SK-N-SH (cell line): Measurements from ENCODE around the gene POP7. TPM values are rescaled to one million over a fixed set of nuclear protein-coding genes. Genes with fewer than 3 reads are reported as not detected.

Experiments
- CTCF ChIA-PET: fragments of 300-600, 350-600 bp; formaldehyde crosslinking; extraction: SDS; loops from one replicate; lab custom pipeline; 2021; lab: Yijun Ruan, JAX
- POLR2A ChIA-PET: fragments of 350-600 bp; sonication (Branson Sonifier 250); formaldehyde crosslinking; extraction: SDS; loops from one replicate; lab custom pipeline; 2020; ENCODE audit warnings: antibody characterized with exemption, inconsistent platforms; lab: Yijun Ruan, JAX
- DNase-seq: peaks from one replicate; pipeline ENCODE4 v3.0.0; 2012
- H2AFZ ChIP-seq: fragments of 200-600 bp; sonication (generic); 2 replicates; pipeline ENCODE4 v1.8.1; 2016; ENCODE audit warnings: antibody characterized with exemption, mild to moderate bottlenecking, low read depth
- H3F3A ChIP-seq: fragments of 200-600 bp; sonication (generic); replicated peaks from 2 replicates; pipeline ENCODE3; 2016; ENCODE audit warnings: antibody characterized with exemption, mild to moderate bottlenecking; ENCODE audit not compliant: insufficient read depth
- H3K27ac ChIP-seq, 2 experiments: fragments of 200-500 bp in 1 of 2; fragments of 200-600 bp in 1 of 2; sonication (Bioruptor generic) in 1 of 2; sonication (generic), shearing (Covaris generic) in 1 of 2; 2 replicates each; pipeline versions ENCODE4 v1.5.1 to v1.6.1; 2014 to 2016; ENCODE audit warnings: low read depth in 2 of 2, inconsistent platforms in 1 of 2, low read length in 1 of 2, mild to moderate bottlenecking in 1 of 2, mixed read lengths in 1 of 2
- H3K27me3 ChIP-seq: fragments of 200-600 bp; sonication (generic), shearing (Covaris generic); 2 replicates; pipeline ENCODE4 v1.6.1; 2016; ENCODE audit warnings: mixed run types; ENCODE audit not compliant: insufficient read depth
- H3K36me3 ChIP-seq, 2 experiments: fragments of 200-500 bp in 1 of 2; fragments of 200-600 bp in 1 of 2; sonication (Bioruptor generic) in 1 of 2; sonication (generic) in 1 of 2; replicated peaks in 1 of 2; 2 replicates each; pipeline versions ENCODE3 to v1.5.1; 2014 to 2016; ENCODE audit warnings: low read length in 1 of 2, mild to moderate bottlenecking in 1 of 2; ENCODE audit not compliant: insufficient read depth in 2 of 2, control insufficient read depth in 1 of 2
- H3K4me1 ChIP-seq, 2 experiments: fragments of 200-500 bp in 1 of 2; fragments of 200-600 bp in 1 of 2; sonication (Bioruptor generic) in 1 of 2; sonication (generic), shearing (Covaris generic) in 1 of 2; 2 replicates each; pipeline versions ENCODE4 v1.5.1 to v1.6.1; 2014 to 2016; ENCODE audit warnings: low read depth in 1 of 2, low read length in 1 of 2, mixed run types in 1 of 2; ENCODE audit not compliant: insufficient read depth in 2 of 2, control insufficient read depth in 1 of 2
- H3K4me2 ChIP-seq: fragments of 200-600 bp; sonication (generic), shearing (Covaris generic); 2 replicates; pipeline ENCODE4 v1.6.1; 2017; ENCODE audit warnings: mixed run types
- H3K4me3 ChIP-seq, 2 experiments: fragments of 200-500 bp in 1 of 2; fragments of 200-600 bp in 1 of 2; sonication (Bioruptor generic) in 1 of 2; sonication (generic), shearing (Covaris generic) in 1 of 2; 2 replicates each; pipeline versions ENCODE4 v1.5.1 to v1.8.1; 2014 to 2016; ENCODE audit warnings: low read depth in 2 of 2, inconsistent platforms in 1 of 2, low read length in 1 of 2, mild to moderate bottlenecking in 1 of 2, mixed read lengths in 1 of 2, moderate library complexity in 1 of 2
- H3K79me2 ChIP-seq: fragments of 200-600 bp; sonication (generic); 2 replicates; pipeline ENCODE4 v1.8.1; 2017; ENCODE audit warnings: mild to moderate bottlenecking; ENCODE audit not compliant: insufficient read depth
- H3K9ac ChIP-seq: fragments of 200-600 bp; sonication (generic); 2 replicates; pipeline ENCODE4 v1.6.1; 2017; ENCODE audit warnings: mixed run types
- H3K9me2 ChIP-seq: fragments of 200-600 bp; sonication (generic); 2 replicates; pipeline ENCODE4 v1.6.1; 2017; ENCODE audit warnings: mixed run types
- H3K9me3 ChIP-seq: fragments of 200-600 bp; sonication (generic); 2 replicates; pipeline ENCODE4 v1.6.1; 2017; ENCODE audit warnings: mixed run types, mild to moderate bottlenecking, moderate library complexity
- H4K20me1 ChIP-seq: fragments of 200-600 bp; sonication (generic); 2 replicates; pipeline ENCODE4 v1.6.1; 2017; ENCODE audit warnings: mild to moderate bottlenecking, mixed run types; ENCODE audit not compliant: insufficient read depth
- CTCF ChIP-seq: fragments of 200-600 bp; sonication (generic); IDR thresholded peaks from 2 replicates; pipeline ENCODE4 v1.6.1; 2017; ENCODE audit warnings: antibody characterized with exemption, mild to moderate bottlenecking, moderate library complexity
- ELF1 ChIP-seq: IDR thresholded peaks from 2 replicates; pipeline ENCODE4 v1.4.0; 2012
- EP300 ChIP-seq, 2 experiments: IDR thresholded peaks; 2 replicates each; pipeline versions ENCODE4 v1.4.0 to v1.6.1; 2012; ENCODE audit warnings: borderline replicate concordance in 1 of 2, low read depth in 1 of 2, low read length in 1 of 2
- GABPA ChIP-seq: IDR thresholded peaks from 2 replicates; pipeline ENCODE4 v1.4.0; 2012; ENCODE audit warnings: low read depth, mild to moderate bottlenecking
- JUND ChIP-seq: IDR thresholded peaks from 2 replicates; pipeline ENCODE4 v1.4.0; 2012
- MEF2A ChIP-seq: IDR thresholded peaks from 2 replicates; pipeline ENCODE4 v1.4.0; 2012; ENCODE audit warnings: low read depth, borderline replicate concordance
- MXI1 ChIP-seq: IDR thresholded peaks from 2 replicates; pipeline ENCODE4 v1.6.1; 2012; ENCODE audit warnings: mild to moderate bottlenecking, low read depth, low read length, improper control_type of control experiment
- NFIC ChIP-seq: IDR thresholded peaks from 2 replicates; pipeline ENCODE4 v1.4.0; 2012; ENCODE audit warnings: borderline replicate concordance
- PBX3 ChIP-seq: IDR thresholded peaks from 2 replicates; pipeline ENCODE4; 2012
- SIN3A ChIP-seq: IDR thresholded peaks from 2 replicates; pipeline ENCODE4 v1.6.1; 2012; ENCODE audit warnings: low read depth, mild to moderate bottlenecking, low read length, moderate library complexity, borderline replicate concordance
- YY1 ChIP-seq: IDR thresholded peaks from 2 replicates; pipeline ENCODE4 v1.4.0; 2012; ENCODE audit warnings: low read depth, mild to moderate bottlenecking
- WGBS: methylation state at CpG from one replicate; pipeline ENCODE4 v1.1.6; 2017; ENCODE audit warnings: low lambda C conversion rate; 5-methylcytosine and 5-hydroxymethylcytosine counted together
- polyA plus RNA-seq, 3 experiments: library from polyadenylated mRNA; depleted of rRNA; stranded (reverse); fragments of >200 nt; gene quantifications; 2 replicates each; pipeline ENCODE4 v1.2.3, GENCODE V29; 2012

Gene POP7
- polyA plus RNA-seq, 1 of the 3 experiments (the other 2 are of a cell fraction) = 81.8 TPM

- Histone ChIP-seq H3K4me3 (no peak overlapping the region), H2AFZ (no peak overlapping the region), H3K4me2 (no peak overlapping the region), H3F3A (no peaks in the 10 kb centered on the region), H3K9me2 (no peaks in the 10 kb centered on the region), H3K27me3 (peaks cover 15% of the 10 kb centered on the region; the same call in 1 of the 2 replicates), H3K79me2 (no peaks in the 10 kb centered on the region), H3K9me3 (no peaks in the 10 kb centered on the region), H3K4me1 (no peaks in the 10 kb centered on the region), H3K27ac (no peak overlapping the region), H4K20me1 (no peaks in the 10 kb centered on the region), H3K36me3 (no peaks in the 10 kb centered on the region), H3K9ac (no peak overlapping the region)
- TF ChIP-seq MXI1 = no peak
- WGBS = 68% methylated on average over 7 of the region's 7 CpGs
- DNase-seq = no peak
- ChIA-PET POLR2A (no interaction called here), CTCF (interaction anchor here (1.3 to 3.0 kb wide), 3 partner anchors 11 to 116 kb away, joined by 3 to 13 read pairs (median 3); no protein-coding TSS in a partner anchor)
Observed at GRCh38 chr7:100735730-100736129, 29.8 kb downstream of the POP7 start.

- DNase-seq = no peak
- H3F3A ChIP-seq = no peaks in the 10 kb centered on the region
- no peak overlapping the region for H3K4me3 ChIP-seq
- no peaks in the 10 kb centered on the region for H3K9me3 ChIP-seq
- H3K4me1 ChIP-seq = no peaks in the 10 kb centered on the region
- no peaks in the 10 kb centered on the region for H4K20me1 ChIP-seq
- TF ChIP-seq MEF2A (no peak), PBX3 (no peak), ELF1 (no peak), GABPA (no peak), CTCF (no peak), SIN3A (no peak), YY1 (no peak), NFIC (no peak), JUND (no peak), EP300 (IDR thresholded peaks at IDR 0.05; ENCODE audit: borderline replicate concordance in 1 of 2, low read depth in 1 of 2, low read length in 1 of 2) (no peak)
- no peak overlapping the region for H3K4me2 ChIP-seq
- ChIA-PET POLR2A (no interaction called here), CTCF (no interaction called here)
- peaks cover 15% of the 10 kb centered on the region; the same call in 1 of the 2 replicates for H3K27me3 ChIP-seq
- no peaks in the 10 kb centered on the region for H3K36me3 ChIP-seq
- no peak overlapping the region for H2AFZ ChIP-seq
- H3K27ac ChIP-seq = no peak overlapping the region
- WGBS = 90% methylated on average over 3 of the region's 13 CpGs
- H3K79me2 ChIP-seq = no peaks in the 10 kb centered on the region
- no peaks in the 10 kb centered on the region for H3K9me2 ChIP-seq
- no peak overlapping the region for H3K9ac ChIP-seq
Observed at GRCh38 chr7:100736671-100737070, 30.8 kb downstream of the POP7 start.
